ENCODE results near the gene THPO.

The THPO gene

GRCh38 chr3:184361932-184362667 lies 15.9 kb downstream of the THPO start:
- peak; percentile 38 for DNase-seq

- peak; percentile 27 for DNase-seq
Observed at GRCh38 chr3:184361532-184361931, 16.5 kb downstream of the THPO start, which contains the start of the genes CLCN2 and POLR2H. CLCN2 (minus strand) TSS chr3:184361605; CDS start chr3:184361479, 126 bp downstream. POLR2H (plus strand) TSS chr3:184361710; CDS start chr3:184363493, 1,783 bp downstream.

- no peak for DNase-seq
Observed at GRCh38 chr3:184360929-184361531, 17.0 kb downstream of the THPO start.

GRCh38 chr3:184360070-184360928 lies 17.7 kb downstream of the THPO start:
- no peak for DNase-seq

GRCh38 chr3:184359610-184360009 lies 18.4 kb downstream of the THPO start:
- DNase-seq: no peak

- DNase-seq: no peak
Observed at GRCh38 chr3:184358921-184359350, 19.1 kb downstream of the THPO start.

GRCh38 chr3:184358124-184358767 lies 19.8 kb downstream of the THPO start:
- no peak for DNase-seq

GRCh38 chr3:184357248-184358123 lies 20.5 kb downstream of the THPO start:
- no peak for DNase-seq

- no peak for DNase-seq
Observed at GRCh38 chr3:184355261-184356040, 22.6 kb downstream of the THPO start.

GRCh38 chr3:184354754-184355153 lies 23.3 kb downstream of the THPO start:
- no peak for DNase-seq

- DNase-seq: peak; percentile 55
Observed at GRCh38 chr3:184354121-184354728, 23.8 kb downstream of the THPO start.

- no peak for DNase-seq
Observed at GRCh38 chr3:184353546-184353941, 24.5 kb downstream of the THPO start.

- DNase-seq: no peak
Observed at GRCh38 chr3:184352897-184353545, 25.0 kb downstream of the THPO start.

GRCh38 chr3:184352149-184352785 lies 25.7 kb downstream of the THPO start:
- no peak for DNase-seq

GRCh38 chr3:184351511-184352148 lies 26.4 kb downstream of the THPO start:
- no peak for DNase-seq

- DNase-seq: no peak
Observed at GRCh38 chr3:184350618-184351017, 27.4 kb downstream of the THPO start.

- no peak for DNase-seq
Observed at GRCh38 chr3:184349563-184350470, 28.2 kb downstream of the THPO start.

GRCh38 chr3:184348057-184348382 lies 30.0 kb downstream of the THPO start:
- DNase-seq: no peak
